ENCODE data around the gene EFCAB12. TPM values are rescaled to one million over a fixed set of nuclear protein-coding genes. Genes with fewer than 3 reads are reported as not detected.

EFCAB12 gene
- total and polyA plus RNA-seq, 2 donors from 2014 or later = 1.2 to 3.5 TPM

DNA sequence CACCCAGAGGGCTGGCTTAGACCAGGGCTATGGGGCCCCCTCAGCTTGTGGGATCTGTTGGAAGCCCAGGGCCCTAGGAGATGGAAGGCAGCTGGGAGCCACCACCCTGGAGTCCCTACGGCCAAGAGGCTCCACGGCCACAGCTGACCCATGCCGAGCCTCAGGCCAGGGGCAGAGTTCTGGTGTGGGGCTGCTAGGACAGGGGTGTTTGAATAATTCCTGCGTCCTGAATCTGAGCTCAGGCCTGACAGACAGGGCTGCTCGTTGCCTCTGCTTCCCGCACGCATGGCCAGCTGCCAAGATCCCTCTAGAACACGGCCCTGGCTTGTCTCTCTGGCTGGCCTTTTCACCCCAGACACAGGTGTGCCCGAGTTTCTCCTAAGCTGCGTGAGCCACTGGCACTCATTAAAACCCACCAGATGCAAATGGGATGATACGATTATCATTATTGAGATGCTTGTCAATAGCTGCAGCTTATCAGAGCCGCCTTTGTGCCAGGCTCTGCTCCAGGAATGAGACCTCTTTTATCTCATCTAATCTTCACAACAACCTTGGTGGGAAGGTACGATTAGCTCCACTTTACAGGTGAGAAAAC is 70.2 kb downstream of the EFCAB12 start:
- no peak overlapping the region for H3K27ac ChIP-seq (ENCODE audit: low read depth in 2 of 2, low read length in 2 of 2)
- no peaks in the 10 kb centered on the region for H3K9me3 ChIP-seq (ENCODE audit: control insufficient read depth in 2 of 3, insufficient read depth in 1 of 3, low read length in 3 of 3)
- no peak overlapping the region for H3K9ac ChIP-seq (ENCODE audit: low read length in 3 of 3)
- H3K4me1 ChIP-seq (ENCODE audit: control insufficient read depth in 2 of 3, insufficient read depth in 2 of 3, low read depth in 1 of 3, low read length in 3 of 3) = no peaks in the 10 kb centered on the region
- no peaks in the 10 kb centered on the region for H3K36me3 ChIP-seq (ENCODE audit: control insufficient read depth in 2 of 3, insufficient read depth in 3 of 3, low read length in 3 of 3)
- intact Hi-C loops (cut with DNase I) = no loop called here
- DNase-seq (no peak), FAIRE-seq (no peak)
- TF ChIP-seq, protein P1, sequence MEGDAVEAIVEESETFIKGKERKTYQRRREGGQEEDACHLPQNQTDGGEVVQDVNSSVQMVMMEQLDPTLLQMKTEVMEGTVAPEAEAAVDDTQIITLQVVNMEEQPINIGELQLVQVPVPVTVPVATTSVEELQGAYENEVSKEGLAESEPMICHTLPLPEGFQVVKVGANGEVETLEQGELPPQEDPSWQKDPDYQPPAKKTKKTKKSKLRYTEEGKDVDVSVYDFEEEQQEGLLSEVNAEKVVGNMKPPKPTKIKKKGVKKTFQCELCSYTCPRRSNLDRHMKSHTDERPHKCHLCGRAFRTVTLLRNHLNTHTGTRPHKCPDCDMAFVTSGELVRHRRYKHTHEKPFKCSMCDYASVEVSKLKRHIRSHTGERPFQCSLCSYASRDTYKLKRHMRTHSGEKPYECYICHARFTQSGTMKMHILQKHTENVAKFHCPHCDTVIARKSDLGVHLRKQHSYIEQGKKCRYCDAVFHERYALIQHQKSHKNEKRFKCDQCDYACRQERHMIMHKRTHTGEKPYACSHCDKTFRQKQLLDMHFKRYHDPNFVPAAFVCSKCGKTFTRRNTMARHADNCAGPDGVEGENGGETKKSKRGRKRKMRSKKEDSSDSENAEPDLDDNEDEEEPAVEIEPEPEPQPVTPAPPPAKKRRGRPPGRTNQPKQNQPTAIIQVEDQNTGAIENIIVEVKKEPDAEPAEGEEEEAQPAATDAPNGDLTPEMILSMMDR (IDR thresholded peaks at IDR 0.05; ENCODE audit: borderline replicate concordance, extremely low read depth, insufficient read depth) = no peak
- H3K27me3 ChIP-seq (ENCODE audit: control insufficient read depth, insufficient read depth, low read length) = no peaks in the 10 kb centered on the region
- no peak overlapping the region for H3K4me3 ChIP-seq (ENCODE audit: low read length in 3 of 3)

DNA sequence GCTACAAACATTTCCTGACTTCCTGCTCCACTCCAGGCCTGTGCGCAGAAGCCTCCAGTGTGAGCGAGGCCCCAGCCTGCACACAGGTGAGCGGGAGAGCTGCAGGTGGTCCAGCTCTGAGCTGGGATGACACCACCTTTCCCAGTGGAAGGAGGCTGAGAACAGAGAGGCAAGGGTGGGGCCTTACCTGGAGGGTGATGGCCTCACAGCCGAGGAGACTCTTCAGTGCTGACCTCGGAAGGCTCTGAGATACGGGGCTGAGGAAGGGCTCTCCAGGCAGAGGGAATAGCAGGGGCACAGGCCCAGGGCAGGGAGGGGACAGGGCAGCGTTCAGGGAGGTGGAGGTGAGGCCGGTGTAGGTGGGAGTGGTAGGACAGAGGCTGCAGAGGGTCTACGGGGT is 70.8 kb downstream of the EFCAB12 start:
- FAIRE-seq = no peak
- DNase-seq = no peak
- no peak overlapping the region for H3K4me3 ChIP-seq (ENCODE audit: low read length in 3 of 3)
- H3K27me3 ChIP-seq (ENCODE audit: control insufficient read depth, insufficient read depth, low read length) = no peaks in the 10 kb centered on the region
- H3K27ac ChIP-seq (ENCODE audit: low read depth in 2 of 2, low read length in 2 of 2) = no peak overlapping the region
- TF ChIP-seq, protein P1 (IDR thresholded peaks at IDR 0.05; ENCODE audit: borderline replicate concordance, extremely low read depth, insufficient read depth) = no peak
- intact Hi-C loops (cut with DNase I) = no loop called here
- no peak overlapping the region for H3K9ac ChIP-seq (ENCODE audit: low read length in 3 of 3)
- H3K4me1 ChIP-seq (ENCODE audit: control insufficient read depth in 2 of 3, insufficient read depth in 2 of 3, low read depth in 1 of 3, low read length in 3 of 3) = no peaks in the 10 kb centered on the region
- H3K36me3 ChIP-seq (ENCODE audit: control insufficient read depth in 2 of 3, insufficient read depth in 3 of 3, low read length in 3 of 3) = no peaks in the 10 kb centered on the region
- H3K9me3 ChIP-seq (ENCODE audit: control insufficient read depth in 2 of 3, insufficient read depth in 1 of 3, low read length in 3 of 3) = no peaks in the 10 kb centered on the region

DNA sequence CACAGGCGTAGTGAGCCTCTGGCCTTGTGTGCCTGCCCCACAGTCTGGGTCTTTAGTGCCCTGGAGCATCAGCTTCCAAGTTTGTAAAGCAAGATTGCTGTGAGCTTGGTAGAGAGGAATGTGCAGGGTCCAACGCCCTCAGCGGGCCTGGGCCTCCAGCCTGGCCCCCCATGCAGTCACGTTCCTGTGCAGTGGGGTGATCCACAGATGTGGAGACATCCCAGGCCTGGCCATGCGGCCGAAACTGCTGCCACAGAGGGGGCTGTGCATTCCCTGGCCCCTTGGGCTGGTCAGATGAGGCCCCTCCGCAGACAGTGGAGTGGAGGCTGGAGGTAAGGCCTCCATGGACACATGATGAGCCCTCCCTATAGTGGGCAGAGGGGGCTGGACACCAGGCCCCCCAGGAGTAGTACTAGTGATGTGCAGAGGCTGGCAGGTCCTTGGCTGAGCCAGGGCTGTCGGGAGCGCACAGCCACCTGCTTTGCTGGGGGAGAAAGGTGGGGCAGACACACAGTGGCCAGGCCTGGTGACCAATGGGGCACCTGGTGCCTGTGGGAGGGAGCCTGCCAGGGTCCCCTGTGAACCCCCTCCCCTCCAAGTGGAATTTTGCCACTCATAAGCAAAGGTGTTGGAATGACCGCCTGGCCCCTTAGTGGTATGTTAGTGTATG is 71.5 kb downstream of the EFCAB12 start:
- intact Hi-C loops (cut with DNase I) = no loop called here

More for the DNA sequence above, 71.5 kb downstream of the EFCAB12 start:
- Histone ChIP-seq H3K27me3 (ENCODE audit: control insufficient read depth, insufficient read depth, low read length) (no peaks in the 10 kb centered on the region), H3K27ac (ENCODE audit: low read depth in 2 of 2, low read length in 2 of 2) (no peak overlapping the region), H3K4me1 (ENCODE audit: control insufficient read depth in 2 of 3, insufficient read depth in 2 of 3, low read depth in 1 of 3, low read length in 3 of 3) (no peaks in the 10 kb centered on the region), H3K9me3 (ENCODE audit: control insufficient read depth in 2 of 3, insufficient read depth in 1 of 3, low read length in 3 of 3) (no peaks in the 10 kb centered on the region), H3K36me3 (ENCODE audit: control insufficient read depth in 2 of 3, insufficient read depth in 3 of 3, low read length in 3 of 3) (no peaks in the 10 kb centered on the region), H3K9ac (ENCODE audit: low read length in 3 of 3) (no peak overlapping the region), H3K4me3 (ENCODE audit: low read length in 3 of 3) (no peak overlapping the region)
- FAIRE-seq (no peak), DNase-seq (peak in 1 of 5 donors; percentile 36)
- TF ChIP-seq, protein P1 (IDR thresholded peaks at IDR 0.05; ENCODE audit: borderline replicate concordance, extremely low read depth, insufficient read depth) = no peak

Data from kidney (tissue), 14 donors.